Measurements from ENCODE around the gene ADARB1. TPM values are rescaled to one million over a fixed set of nuclear protein-coding genes. Genes with fewer than 3 reads are reported as not detected.

ADARB1 gene
- total RNA-seq, 1 experiment from 2014 or later: 15.8 TPM

- Histone ChIP-seq H4K5ac (ENCODE audit: insufficient read length, low read depth, low read length) (no peak overlapping the region), H3K27ac (ENCODE audit: insufficient read length, low read depth, low read length) (no peak overlapping the region), H3K4me1 (ENCODE audit: insufficient read depth, low read length) (no peaks in the 10 kb centered on the region), H3K79me2 (ENCODE audit: insufficient read depth, low read length) (no peaks in the 10 kb centered on the region), H2AFZ (ENCODE audit: low read length) (no peak overlapping the region), H2BK120ac (ENCODE audit: low read depth, low read length, poor library complexity, severe bottlenecking) (no peak overlapping the region), H4K91ac (ENCODE audit: insufficient read length, low read depth, low read length) (no peak overlapping the region), H3K14ac (ENCODE audit: insufficient read depth, low read length) (no peak overlapping the region), H2AK5ac (ENCODE audit: insufficient read length, low read length) (no peak overlapping the region), H4K20me1 (ENCODE audit: control insufficient read depth, insufficient read depth, insufficient read length) (no peaks in the 10 kb centered on the region), H3K23ac (ENCODE audit: insufficient read length, low read depth, low read length) (no peak overlapping the region), H2BK15ac (ENCODE audit: low read depth, low read length) (no peak overlapping the region), H2BK20ac (ENCODE audit: low read depth, low read length, poor library complexity, severe bottlenecking) (no peak overlapping the region), H4K8ac (replicated peaks; ENCODE audit: insufficient read length, low read depth, low read length) (no peak overlapping the region), H2BK5ac (ENCODE audit: insufficient read length, low read length) (no peak overlapping the region), H3K9me3 (ENCODE audit: control insufficient read depth, low read depth, low read length) (no peaks in the 10 kb centered on the region), H3T11ph (ENCODE audit: low read length) (no peak overlapping the region), H3K23me2 (ENCODE audit: insufficient read length, low read depth, low read length, poor library complexity, severe bottlenecking) (no peaks in the 10 kb centered on the region), H3K4ac (ENCODE audit: low read depth, low read length) (no peak overlapping the region), H3K18ac (ENCODE audit: insufficient read length, low read depth, low read length) (no peak overlapping the region), H3K27me3 (ENCODE audit: insufficient read depth, low read length) (no peaks in the 10 kb centered on the region), H3K79me1 (ENCODE audit: insufficient read depth, low read depth, low read length, poor library complexity, severe bottlenecking) (no peaks in the 10 kb centered on the region), H3K9ac (ENCODE audit: extremely low read depth, insufficient read length, low read length) (no peak overlapping the region), H2BK12ac (ENCODE audit: insufficient read length, low read depth, low read length) (no peak overlapping the region), H3K4me2 (ENCODE audit: insufficient read depth, insufficient read length, low read length) (no peak overlapping the region), H3K56ac (ENCODE audit: insufficient read length, low read depth, low read length) (no peak overlapping the region)
- H3K9me3 Mint-ChIP-seq: peaks cover 19% of the 10 kb centered on the region in 2 experiments
- H3K4me3 Mint-ChIP-seq: no peak overlapping the region
- no peaks in the 10 kb centered on the region for H3K4me1 Mint-ChIP-seq
- no CpG with 5 or more reads among the region's 7 CpGs for WGBS (ENCODE audit: extremely low coverage, insufficient read length, low lambda C conversion rate)
- no peak overlapping the region for H3K27ac Mint-ChIP-seq
- H3K36me3 Mint-ChIP-seq (ENCODE audit: insufficient read depth in 1 of 3, low read depth in 3 of 3): peaks cover 0 to 8% (median 0%) of the 10 kb centered on the region in 3 experiments; a peak in 2 of 7 replicates
- DNase-seq: no peak
- TF ChIP-seq CTCF (conservative IDR thresholded peaks at IDR 0.05): no peak
- H3K27me3 Mint-ChIP-seq (ENCODE audit: low read depth): no peaks in the 10 kb centered on the region
Observed at GRCh38 chr21:45237401-45237800, 163.0 kb downstream of the ADARB1 start.
